HEK293 (cell line): ENCODE results near the gene LHFPL6.
A peak's percentile ranks its signal among the peaks of the same experiment; 100 is the strongest.

Source experiments
- CTCF ChIA-PET: fragments of 350-600 bp; formaldehyde crosslinking; extraction: SDS; loops from one replicate; lab custom pipeline; 2021; ENCODE audit warnings: antibody characterized with exemption; lab: Yijun Ruan, JAX
- POLR2A ChIA-PET: fragments of 300-600 bp; formaldehyde crosslinking; extraction: SDS; loops from one replicate; lab custom pipeline; 2020; ENCODE audit warnings: antibody characterized with exemption, inconsistent platforms; lab: Yijun Ruan, JAX
- H3K27ac ChIP-seq: fragments of 200-500 bp; sonication (Bioruptor generic); 2 replicates; pipeline ENCODE4 v1.5.1; 2014; ENCODE audit warnings: low read depth, low read length, control low read depth, inconsistent platforms; ENCODE audit errors: extremely low read depth
- H3K36me3 ChIP-seq, 2 experiments: fragments of 200-500 bp in 1 of 2; sonication (Bioruptor generic) in 1 of 2; 1 replicate in 1 of 2; 2 replicates in 1 of 2; pipeline ENCODE4 v1.5.1; 2014 to 2017; ENCODE audit warnings: inconsistent platforms in 2 of 2, low read length in 2 of 2; ENCODE audit not compliant: control insufficient read depth in 2 of 2, insufficient read depth in 1 of 2
- H3K4me1 ChIP-seq: fragments of 200-500 bp; sonication (Bioruptor generic); 2 replicates; pipeline ENCODE4 v1.5.1; 2014; ENCODE audit warnings: mild to moderate bottlenecking, low read length, inconsistent platforms; ENCODE audit not compliant: control insufficient read depth, insufficient read depth
- H3K4me3 ChIP-seq: 2 replicates; pipeline ENCODE4 v1.5.1; 2011; ENCODE audit warnings: low read depth, mild to moderate bottlenecking, control low read depth, low read length, moderate library complexity
- H3K9me3 ChIP-seq: fragments of 200-500 bp; sonication (Bioruptor generic); 2 replicates; pipeline ENCODE4 v1.5.1; 2014; ENCODE audit warnings: low read depth, low read length, inconsistent platforms; ENCODE audit not compliant: control insufficient read depth, insufficient read depth
- CTCF ChIP-seq: fragments of 450-650 bp; formaldehyde crosslinking; IDR thresholded peaks from 2 replicates; pipeline ENCODE4 v1.5.1; 2016; ENCODE audit warnings: missing biosample characterization, missing genetic modification characterization
- GFI1B ChIP-seq: fragments of 450-650 bp; formaldehyde crosslinking; IDR thresholded peaks from 2 replicates; pipeline ENCODE4 v1.5.1; 2016; ENCODE audit warnings: missing biosample characterization, missing genetic modification characterization
- GLIS1 ChIP-seq: fragments of 450-650 bp; formaldehyde crosslinking; IDR thresholded peaks from 2 replicates; pipeline ENCODE4 v1.5.1; 2016; ENCODE audit warnings: missing biosample characterization, missing genetic modification characterization
- OSR2 ChIP-seq: fragments of 450-650 bp; formaldehyde crosslinking; IDR thresholded peaks from 2 replicates; pipeline ENCODE4 v1.5.1; 2016; ENCODE audit warnings: missing biosample characterization, missing genetic modification characterization
- PRDM10 ChIP-seq: fragments of 450-650 bp; formaldehyde crosslinking; IDR thresholded peaks from 2 replicates; pipeline ENCODE4 v1.5.1; 2016; ENCODE audit warnings: missing biosample characterization, missing genetic modification characterization
- PRDM6 ChIP-seq: fragments of 450-650 bp; formaldehyde crosslinking; IDR thresholded peaks from 2 replicates; pipeline ENCODE4 v1.5.1; 2017; ENCODE audit warnings: missing biosample characterization, missing genetic modification characterization
- SCRT1 ChIP-seq: fragments of 450-650 bp; formaldehyde crosslinking; IDR thresholded peaks from 2 replicates; pipeline ENCODE4 v1.5.1; 2016; ENCODE audit warnings: missing biosample characterization, missing genetic modification characterization, borderline replicate concordance
- SCRT2 ChIP-seq: fragments of 450-650 bp; formaldehyde crosslinking; IDR thresholded peaks from 2 replicates; pipeline ENCODE4 v1.5.1; 2016; ENCODE audit warnings: missing biosample characterization, missing genetic modification characterization
- YY2 ChIP-seq: fragments of 450-650 bp; formaldehyde crosslinking; IDR thresholded peaks from 2 replicates; pipeline ENCODE4 v1.5.1; 2016; ENCODE audit warnings: missing biosample characterization, missing genetic modification characterization
- ZBTB44 ChIP-seq: fragments of 450-650 bp; IDR thresholded peaks from 2 replicates; pipeline ENCODE4 v1.5.1; 2018; ENCODE audit warnings: missing biosample characterization, mild to moderate bottlenecking, missing genetic modification characterization
- ZBTB8A ChIP-seq: fragments of 450-650 bp; formaldehyde crosslinking; IDR thresholded peaks from 2 replicates; pipeline ENCODE4 v1.5.1; 2016; ENCODE audit warnings: missing biosample characterization, missing genetic modification characterization
- ZFHX2 ChIP-seq: fragments of 450-650 bp; formaldehyde crosslinking; conservative IDR thresholded peaks from 2 replicates; pipeline ENCODE4 v1.5.1; 2016; ENCODE audit warnings: missing biosample characterization, missing genetic modification characterization
- ZNF10 ChIP-seq: fragments of 450-650 bp; formaldehyde crosslinking; IDR thresholded peaks from 2 replicates; pipeline ENCODE4 v1.5.1; 2017; ENCODE audit warnings: missing biosample characterization, missing genetic modification characterization
- ZNF140 ChIP-seq: fragments of 450-650 bp; formaldehyde crosslinking; IDR thresholded peaks from 2 replicates; pipeline ENCODE4 v1.5.1; 2016; ENCODE audit warnings: missing biosample characterization, missing genetic modification characterization
- ZNF202 ChIP-seq: fragments of 450-650 bp; formaldehyde crosslinking; IDR thresholded peaks from 2 replicates; pipeline ENCODE4 v1.5.1; 2016; ENCODE audit warnings: missing biosample characterization, missing genetic modification characterization, borderline replicate concordance
- ZNF24 ChIP-seq: fragments of 450-650 bp; formaldehyde crosslinking; IDR thresholded peaks from 2 replicates; pipeline ENCODE4 v1.5.1; 2016; ENCODE audit warnings: missing biosample characterization, missing genetic modification characterization
- ZNF341 ChIP-seq: fragments of 450-650 bp; formaldehyde crosslinking; IDR thresholded peaks from 2 replicates; pipeline ENCODE4; 2016; ENCODE audit warnings: low read depth, missing biosample characterization, missing genetic modification characterization
- ZNF366 ChIP-seq: fragments of 450-650 bp; formaldehyde crosslinking; conservative IDR thresholded peaks from 2 replicates; pipeline ENCODE4 v1.5.1; 2016; ENCODE audit warnings: missing biosample characterization, missing genetic modification characterization
- ZNF37A ChIP-seq: fragments of 450-650 bp; IDR thresholded peaks from 2 replicates; pipeline ENCODE4 v1.5.1; 2018; ENCODE audit warnings: missing biosample characterization, missing genetic modification characterization
- ZNF391 ChIP-seq: fragments of 450-650 bp; formaldehyde crosslinking; IDR thresholded peaks from 2 replicates; pipeline ENCODE4 v1.5.1; 2016; ENCODE audit warnings: low read depth, missing biosample characterization, missing genetic modification characterization, borderline replicate concordance
- ZNF670 ChIP-seq: fragments of 450-650 bp; formaldehyde crosslinking; IDR thresholded peaks from 2 replicates; pipeline ENCODE4 v1.5.1; 2016; ENCODE audit warnings: missing biosample characterization, missing genetic modification characterization, low read depth
- ZNF677 ChIP-seq: fragments of 450-650 bp; IDR thresholded peaks from 2 replicates; pipeline ENCODE4 v1.5.0; 2018; ENCODE audit warnings: missing biosample characterization, mild to moderate bottlenecking, missing genetic modification characterization, moderate library complexity
- ZNF837 ChIP-seq: fragments of 450-650 bp; formaldehyde crosslinking; IDR thresholded peaks from 2 replicates; pipeline ENCODE4 v1.5.1; 2016; ENCODE audit warnings: missing biosample characterization, missing genetic modification characterization
- ZSCAN30 ChIP-seq: fragments of 450-650 bp; IDR thresholded peaks from 2 replicates; pipeline ENCODE4 v1.5.1; 2018; ENCODE audit warnings: missing biosample characterization, mild to moderate bottlenecking, missing genetic modification characterization, moderate library complexity

Gene LHFPL6

GRCh38 chr13:39509616-39510315, 93.2 kb downstream of the LHFPL6 start:
- Histone ChIP-seq H3K27ac (no peak overlapping the region), H3K36me3 (no peaks in the 10 kb centered on the region), H3K4me1 (peaks cover 13% of the 10 kb centered on the region), H3K9me3 (no peaks in the 10 kb centered on the region), H3K4me3 (no peak overlapping the region)
- TF ChIP-seq CTCF (tag by site-specific recombination), result no peak
- TF ChIP-seq GLIS1 (tag by site-specific recombination), result no peak
- no peak for TF ChIP-seq ZNF140 (tag by site-specific recombination)
- TF ChIP-seq ZNF10 (tag by site-specific recombination), result 0 out of 2 replicates have a peak, but pooled peaks have one; percentile 11
- no peak for TF ChIP-seq ZNF837 (tag by site-specific recombination)
- no peak for TF ChIP-seq ZNF677 (tag by site-specific recombination)
- TF ChIP-seq ZNF24 (tag by site-specific recombination), result no peak
- no peak for TF ChIP-seq YY2 (tag by site-specific recombination)
- 0 out of 2 replicates have a peak, but pooled peaks have one; percentile 24 for TF ChIP-seq ZNF341 (tag by site-specific recombination)
- TF ChIP-seq GFI1B, result peak; percentile 25; the same call in 1 of the 2 replicates
- TF ChIP-seq ZBTB8A (tag by site-specific recombination), result peak; percentile 11; the same call in 1 of the 2 replicates
- 0 out of 2 replicates have a peak, but pooled peaks have one; percentile 48 for TF ChIP-seq ZSCAN30
- TF ChIP-seq ZNF670 (tag by site-specific recombination), result no peak
- TF ChIP-seq PRDM10, result no peak
- 0 out of 2 replicates have a peak, but pooled peaks have one; percentile 24 for TF ChIP-seq ZNF366
- ChIA-PET POLR2A (no interaction called here), CTCF (no interaction called here)

- Histone ChIP-seq H3K9me3 (no peaks in the 10 kb centered on the region), H3K27ac (no peak overlapping the region), H3K4me1 (peaks cover 13% of the 10 kb centered on the region), H3K4me3 (no peak overlapping the region), H3K36me3 (no peaks in the 10 kb centered on the region)
- POLR2A ChIA-PET, result interaction anchor here (0.6 kb wide), 1 partner anchor 66 kb away, joined by 3 read pairs; no protein-coding TSS in a partner anchor
- CTCF ChIA-PET, result no interaction called here
- TF ChIP-seq SCRT2 (tag by site-specific recombination), result peak; percentile 60
- no peak for TF ChIP-seq ZFHX2 (tag by site-specific recombination)
- TF ChIP-seq ZNF391 (tag by site-specific recombination), result no peak
- no peak for TF ChIP-seq ZNF202 (tag by site-specific recombination)
- TF ChIP-seq ZNF37A, result no peak
- TF ChIP-seq PRDM6 (tag by site-specific recombination), result 0 out of 2 replicates have a peak, but pooled peaks have one; percentile 8
- TF ChIP-seq ZBTB44 (tag by site-specific recombination), result peak; percentile 89
- TF ChIP-seq SCRT1 (tag by site-specific recombination), result 0 out of 2 replicates have a peak, but pooled peaks have one; percentile 13
- TF ChIP-seq OSR2 (tag by site-specific recombination), result peak; percentile 86
Measured at GRCh38 chr13:39506559-39507390, 96.2 kb downstream of the LHFPL6 start.
